ENCODE results near the gene PSMB9.

Gene PSMB9

GRCh38 chr6:32840604-32841246, 13.3 kb upstream of the PSMB9 start:
- no peak for DNase-seq

- no peak for DNase-seq
These were observed 11.9 kb upstream of the PSMB9 start for GRCh38 chr6:32842021-32842650.

DNA sequence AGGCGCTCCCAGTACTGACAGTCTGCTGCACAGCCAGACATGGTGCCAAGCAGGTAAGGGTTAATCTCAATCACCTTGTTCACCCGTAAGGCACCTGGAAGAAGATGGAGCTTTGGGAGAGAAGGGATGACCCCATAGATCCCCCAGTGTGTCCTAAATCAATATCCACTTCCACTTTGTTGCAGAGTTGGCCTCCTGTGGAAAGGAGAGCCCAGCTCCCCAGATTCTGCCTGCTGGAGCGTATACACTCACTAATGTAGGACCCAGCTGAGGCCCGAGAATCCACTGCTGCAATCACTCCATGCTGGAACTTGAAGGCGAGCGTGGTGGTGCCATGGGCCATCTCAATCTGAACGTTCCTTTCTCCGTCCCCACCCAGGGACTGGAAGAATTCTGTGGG, 11.3 kb upstream of the PSMB9 start:
- DNase-seq, result no peak

- DNase-seq, result no peak
These were observed 10.5 kb upstream of the PSMB9 start for GRCh38 chr6:32843331-32843978.

DNA sequence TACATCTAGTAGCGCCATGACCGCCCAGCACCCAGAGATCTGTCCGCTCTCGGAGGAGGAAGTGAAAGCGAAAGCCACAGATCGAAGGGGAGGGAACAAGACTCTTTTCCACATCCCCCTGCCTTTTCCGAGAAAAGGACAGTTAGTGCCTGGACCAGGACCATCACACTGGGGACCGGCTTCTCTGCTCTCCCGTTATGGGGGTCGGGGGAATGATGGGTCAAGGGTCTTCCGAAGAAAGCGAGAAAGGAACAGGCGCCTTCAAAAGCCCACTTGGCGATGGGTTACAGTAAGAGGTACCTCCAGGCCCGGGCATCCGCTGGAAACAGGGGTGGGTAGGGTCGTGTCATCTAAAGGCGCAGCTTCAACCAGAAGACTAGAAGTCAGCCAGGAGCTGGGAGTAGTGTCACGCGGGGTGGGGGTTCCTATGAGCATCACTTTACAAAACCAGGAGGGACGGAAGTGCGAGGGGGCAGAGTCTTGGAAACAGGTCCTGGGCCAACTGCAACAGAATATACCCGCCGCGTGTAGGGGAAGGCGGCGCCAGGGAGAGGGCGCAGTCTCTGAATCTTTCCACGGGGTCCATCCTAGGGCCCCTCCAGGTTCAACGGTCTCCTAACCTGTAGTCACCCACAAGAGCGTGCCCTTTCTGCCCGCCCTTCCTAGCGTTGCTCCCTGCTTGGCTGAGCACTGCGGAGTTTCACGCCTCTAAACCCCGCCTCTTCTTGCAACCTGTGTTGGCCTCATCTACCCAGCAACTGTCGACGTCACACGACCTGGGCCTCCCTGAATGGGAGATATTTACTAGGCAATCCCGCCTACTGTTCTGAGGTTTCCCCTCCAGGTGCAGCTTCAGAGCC, 9.8 kb upstream of the PSMB9 start, which contains the start of gene PSMB8:
Gene PSMB8, minus strand, starts transcription at position 69 of the 860 bp plus-strand sequence. Its CDS starts 51 bp downstream, at position 18.
- DNase-seq, result peak; percentile 82

GRCh38 chr6:32844839-32845383, 9.1 kb upstream of the PSMB9 start:
- DNase-seq, result no peak

DNA sequence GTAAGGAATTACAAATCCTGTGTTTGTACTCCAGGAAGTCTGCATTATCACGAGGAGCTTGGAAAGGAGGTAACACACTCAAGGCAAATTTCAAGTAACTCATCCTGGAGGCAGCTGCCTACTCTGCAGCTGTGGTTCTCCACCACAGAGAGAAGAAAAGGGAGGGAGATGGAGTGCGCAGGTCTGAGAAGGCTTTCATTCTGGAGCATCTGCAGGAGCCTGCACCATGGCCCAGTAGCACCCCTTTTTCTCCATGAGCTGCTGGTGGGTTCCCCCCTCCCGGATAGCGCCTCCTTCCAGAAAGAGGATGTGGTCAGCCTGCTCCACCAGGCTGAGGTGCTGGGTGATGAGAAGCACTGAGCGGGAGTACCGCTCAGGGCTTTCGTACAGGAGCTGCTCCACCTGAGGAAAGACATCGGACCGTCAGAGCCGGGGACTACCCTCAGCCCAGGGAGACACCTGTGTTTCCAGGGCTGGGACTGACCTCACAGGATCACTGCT, 8.6 kb upstream of the PSMB9 start:
- no peak for DNase-seq

DNA sequence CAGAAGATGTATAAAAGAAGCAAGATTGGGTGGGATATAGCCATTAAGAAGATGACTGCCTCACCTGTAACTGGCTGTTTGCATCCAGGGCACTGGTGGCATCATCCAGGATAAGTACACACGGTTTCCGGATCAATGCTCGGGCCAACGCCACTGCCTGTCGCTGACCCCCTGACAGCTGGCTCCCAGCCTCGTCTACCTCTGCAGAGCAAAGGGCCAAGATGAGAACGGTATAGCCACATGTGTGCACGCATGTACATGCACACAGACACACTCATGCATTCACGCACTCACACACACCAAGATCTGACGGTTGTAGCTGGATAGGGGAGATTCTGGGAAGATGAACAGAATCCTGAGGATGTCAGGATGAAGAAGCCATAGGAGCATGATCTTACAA, 7.0 kb upstream of the PSMB9 start:
- DNase-seq, result no peak

DNA sequence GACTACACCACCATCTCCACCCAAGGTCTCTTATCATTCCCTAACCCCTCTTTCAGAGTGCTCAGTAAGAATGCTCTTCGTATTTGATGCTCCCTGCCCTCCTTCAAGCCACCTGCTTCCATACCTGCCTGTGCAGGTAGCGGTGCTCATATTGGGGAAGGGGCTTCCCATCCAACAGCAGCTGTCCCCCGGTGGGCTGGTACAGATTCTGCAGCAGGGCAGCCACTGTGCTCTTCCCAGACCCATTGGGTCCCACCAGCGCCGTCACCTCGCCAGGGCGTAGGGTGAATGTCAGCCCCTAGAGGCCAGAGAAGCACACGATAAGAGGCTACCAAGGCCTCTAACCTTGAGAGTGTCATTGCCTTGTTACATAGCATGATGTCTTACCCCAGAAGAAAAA, 6.2 kb upstream of the PSMB9 start:
- no peak for DNase-seq

DNA sequence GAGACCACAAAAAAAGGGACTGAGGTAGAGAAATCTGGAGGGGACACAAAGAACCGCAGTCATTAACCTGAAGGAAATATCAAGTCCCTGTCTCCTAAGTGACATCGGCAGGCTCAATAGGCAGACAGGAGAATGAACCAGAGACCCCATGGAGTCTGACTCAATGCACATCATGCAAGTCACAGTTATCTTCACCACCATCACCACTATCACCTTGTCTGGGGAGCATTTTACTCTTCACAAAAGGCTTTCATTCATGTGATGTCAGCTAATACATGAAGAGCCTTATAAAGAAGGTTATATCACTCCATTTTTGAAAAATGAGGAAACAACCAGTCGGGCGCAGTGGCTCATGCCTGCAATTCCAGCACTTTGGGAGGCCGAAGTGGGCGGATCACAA, 4.9 kb upstream of the PSMB9 start:
- no peak for DNase-seq

GRCh38 chr6:32851025-32851424, 3.0 kb upstream of the PSMB9 start:
- DNase-seq, result no peak

DNA sequence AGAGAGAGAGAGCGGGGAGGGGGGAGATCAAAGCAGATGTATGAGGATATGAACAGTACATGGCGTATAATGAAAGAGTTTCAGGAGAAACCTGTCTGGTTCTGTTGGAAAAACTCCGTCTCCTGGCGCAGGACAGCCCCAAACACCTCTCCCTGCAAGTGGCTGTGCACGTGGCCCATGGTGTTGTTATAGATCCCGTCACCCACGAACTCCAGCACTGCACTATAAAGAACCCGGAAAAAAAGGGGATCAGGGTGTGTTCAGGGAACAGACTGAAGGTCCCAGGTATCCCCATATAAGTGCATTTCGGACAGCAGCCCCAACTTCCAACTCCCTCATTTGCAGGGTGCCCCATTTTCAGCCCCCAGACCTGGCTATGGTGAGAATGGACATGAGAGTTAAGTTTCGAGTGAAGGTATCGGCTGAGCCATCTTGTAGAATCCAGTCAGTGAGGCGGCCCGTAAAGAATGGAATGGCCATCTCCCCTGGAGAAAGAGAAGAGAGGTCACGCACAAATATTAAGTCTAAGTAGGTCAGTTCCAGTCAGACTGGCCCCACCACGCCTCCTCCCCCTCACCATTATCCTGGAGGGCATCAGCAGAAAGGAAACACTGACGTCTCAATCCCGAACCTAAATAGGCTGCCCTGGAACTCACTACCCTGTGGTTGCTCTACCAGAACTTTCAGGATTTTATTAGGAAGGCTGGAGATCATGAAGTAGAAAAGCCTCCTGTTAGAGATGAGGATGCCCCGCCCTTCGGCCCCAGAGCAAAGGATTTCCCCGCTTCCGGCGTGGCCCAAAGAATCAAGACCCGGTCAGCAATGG, 1.8 kb upstream of the PSMB9 start:
- no peak for DNase-seq

- DNase-seq, result peak; percentile 46
These were observed 1.0 kb upstream of the PSMB9 start for GRCh38 chr6:32852844-32853540.

DNA sequence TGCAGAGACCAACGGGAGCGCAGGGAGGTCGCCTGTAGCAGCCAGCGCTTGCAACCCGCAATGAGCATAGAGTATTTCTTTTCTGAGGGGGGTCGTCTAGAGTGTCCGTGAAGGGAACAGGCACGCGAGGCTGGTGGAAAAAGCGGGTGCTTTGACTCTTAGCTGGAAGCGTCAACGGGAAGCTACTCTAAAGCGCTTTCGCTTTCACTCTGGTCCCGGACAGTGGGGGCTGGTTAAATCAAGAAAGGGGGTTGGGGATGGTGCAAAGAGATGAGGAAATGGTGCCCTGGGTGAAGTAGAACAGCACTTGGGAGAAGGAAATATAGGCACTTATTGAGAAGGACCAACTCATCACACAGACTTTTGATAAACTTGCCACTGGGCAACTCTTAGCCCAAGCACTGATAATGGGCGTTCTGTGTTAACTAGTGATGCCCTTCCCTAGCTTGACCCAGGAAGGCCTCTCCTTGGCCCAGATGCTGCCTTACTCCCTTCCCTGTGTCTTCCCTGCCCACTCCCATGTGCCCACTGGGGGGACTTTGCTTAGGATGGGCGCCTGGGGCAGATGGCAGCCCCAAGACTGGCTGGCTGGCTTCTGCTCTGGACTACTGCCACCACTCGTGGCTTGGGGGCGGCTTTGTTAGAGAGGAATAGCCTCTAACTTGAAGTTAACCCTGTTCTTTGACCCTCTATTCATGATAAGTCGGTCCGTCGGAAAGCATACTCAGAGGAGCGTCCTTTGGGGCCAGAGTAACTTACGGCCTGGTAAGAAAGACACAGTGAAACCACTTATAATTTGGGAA, 585 bp downstream of the PSMB9 start:
- DNase-seq, result no peak

GRCh38 chr6:32855467-32856174, 1.6 kb downstream of the PSMB9 start:
- DNase-seq, result no peak

- no peak for DNase-seq
These were observed 3.3 kb downstream of the PSMB9 start for GRCh38 chr6:32857156-32857891.

DNA sequence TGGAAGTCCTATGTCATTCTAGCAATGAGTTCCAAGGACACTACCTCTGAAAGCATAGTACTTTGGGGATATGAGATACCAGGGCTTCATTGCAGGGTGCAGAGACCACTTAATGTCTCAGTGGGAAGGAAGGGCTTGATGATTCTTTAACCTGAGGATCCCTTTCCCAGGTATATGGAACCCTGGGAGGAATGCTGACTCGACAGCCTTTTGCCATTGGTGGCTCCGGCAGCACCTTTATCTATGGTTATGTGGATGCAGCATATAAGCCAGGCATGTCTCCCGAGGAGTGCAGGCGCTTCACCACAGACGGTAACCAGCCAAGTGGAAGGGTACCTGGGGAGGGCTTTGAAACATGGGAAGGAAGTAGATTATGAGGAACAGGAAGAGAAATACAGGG, 4.2 kb downstream of the PSMB9 start:
- no peak for DNase-seq

DNA sequence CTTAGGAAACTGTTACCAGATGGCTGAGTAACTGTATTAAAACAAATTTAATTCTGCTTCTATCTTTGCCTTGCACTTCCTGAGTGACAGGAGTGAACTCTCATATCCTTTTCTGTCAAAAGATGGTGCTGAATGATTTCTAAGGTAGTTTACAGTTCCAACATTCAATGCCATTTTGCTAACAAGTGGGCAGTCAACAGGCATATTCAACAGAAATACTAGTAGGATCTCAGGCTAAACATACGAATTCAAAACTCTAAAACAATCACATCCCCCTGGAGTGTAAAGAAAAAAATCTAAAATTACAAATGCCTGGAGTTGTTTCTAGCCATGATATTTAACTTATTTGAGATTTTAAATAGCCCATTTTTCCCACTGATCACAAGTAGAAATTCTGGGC, 6.7 kb downstream of the PSMB9 start:
- DNase-seq, result no peak

DNA sequence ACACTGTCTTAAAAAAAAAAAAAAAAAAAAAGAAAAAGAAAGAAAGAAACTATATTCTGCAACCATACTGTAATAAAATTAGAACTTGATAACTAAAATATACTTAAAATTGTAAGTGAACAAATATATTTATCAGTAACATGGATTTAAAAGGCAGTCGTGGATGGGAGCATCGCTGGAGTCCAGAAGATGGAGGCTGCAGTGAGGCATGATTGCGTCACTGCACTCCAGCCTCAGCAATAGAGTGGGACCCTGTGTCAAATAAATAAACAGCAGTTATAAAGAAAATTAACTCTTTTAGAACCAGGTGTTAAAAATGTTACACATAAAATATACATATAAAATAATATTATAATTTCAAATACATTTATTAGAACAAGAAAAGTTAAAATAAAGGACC, 8.7 kb downstream of the PSMB9 start:
- no peak for DNase-seq

Data from amniotic stem cell (primary cell).